H9 (cell line): Measurements from ENCODE around the gene GPR146. TPM values are rescaled to one million over a fixed set of nuclear protein-coding genes. Genes with fewer than 3 reads are reported as not detected.

ENCODE experiments used
- DNase-seq: peaks from one replicate; pipeline ENCODE4 v3.0.0-alpha.2; 2017
- H2AFZ ChIP-seq: one replicate; pipeline ENCODE4 v1.6.1; 2013; ENCODE audit warnings: mild to moderate bottlenecking, low read length, control low read depth, moderate library complexity
- H2AK5ac ChIP-seq: 2 replicates; pipeline ENCODE4 v1.6.1; 2013; ENCODE audit warnings: low read length, control low read depth, mixed read lengths; ENCODE audit not compliant: insufficient read length
- H2BK120ac ChIP-seq: one replicate; pipeline ENCODE4 v1.6.1; 2013; ENCODE audit warnings: low read depth, mild to moderate bottlenecking, low read length, control low read depth, inconsistent platforms; ENCODE audit not compliant: poor library complexity, severe bottlenecking
- H2BK12ac ChIP-seq: 2 replicates; pipeline ENCODE4 v1.6.1; 2013; ENCODE audit warnings: low read length, control low read depth, mixed read lengths, low read depth; ENCODE audit not compliant: insufficient read length
- H2BK15ac ChIP-seq: 2 replicates; pipeline ENCODE4 v1.6.1; 2013; ENCODE audit warnings: low read depth, low read length, control low read depth
- H2BK20ac ChIP-seq: one replicate; pipeline ENCODE4 v1.6.1; 2013; ENCODE audit warnings: low read depth, mild to moderate bottlenecking, low read length, control low read depth, inconsistent platforms; ENCODE audit not compliant: poor library complexity, severe bottlenecking
- H2BK5ac ChIP-seq: 2 replicates; pipeline ENCODE4 v1.6.1; 2013; ENCODE audit warnings: low read length, control low read depth, mixed read lengths; ENCODE audit not compliant: insufficient read length
- H3K14ac ChIP-seq: 2 replicates; pipeline ENCODE4 v1.6.1; 2013; ENCODE audit warnings: low read length, control low read depth; ENCODE audit not compliant: insufficient read depth
- H3K18ac ChIP-seq: 2 replicates; pipeline ENCODE4 v1.6.1; 2013; ENCODE audit warnings: low read depth, mild to moderate bottlenecking, mixed read lengths, low read length, control low read depth; ENCODE audit not compliant: insufficient read length
- H3K23ac ChIP-seq: 2 replicates; pipeline ENCODE4 v1.6.1; 2013; ENCODE audit warnings: low read length, control low read depth, mixed read lengths, low read depth; ENCODE audit not compliant: insufficient read length
- H3K23me2 ChIP-seq: 2 replicates; pipeline ENCODE4 v1.6.1; 2013; ENCODE audit warnings: low read depth, mild to moderate bottlenecking, mixed read lengths, low read length, control low read depth; ENCODE audit not compliant: insufficient read length, poor library complexity, severe bottlenecking
- H3K27ac ChIP-seq: 2 replicates; pipeline ENCODE4 v1.5.1; 2013; ENCODE audit warnings: low read length, control low read depth, mixed read lengths, low read depth; ENCODE audit not compliant: insufficient read length
- H3K27me3 ChIP-seq: 2 replicates; pipeline ENCODE4 v1.6.1; 2013; ENCODE audit warnings: low read length, control low read depth, inconsistent platforms; ENCODE audit not compliant: insufficient read depth
- H3K4ac ChIP-seq: 2 replicates; pipeline ENCODE4 v1.6.1; 2013; ENCODE audit warnings: low read depth, mild to moderate bottlenecking, control low read depth, inconsistent platforms, low read length, moderate library complexity
- H3K4me1 ChIP-seq: 2 replicates; pipeline ENCODE4 v1.6.1; 2013; ENCODE audit warnings: low read length, control low read depth, inconsistent platforms; ENCODE audit not compliant: insufficient read depth
- H3K4me2 ChIP-seq: 2 replicates; pipeline ENCODE4 v1.6.1; 2013; ENCODE audit warnings: low read length, control low read depth, mixed read lengths; ENCODE audit not compliant: insufficient read length, insufficient read depth
- H3K56ac ChIP-seq: 2 replicates; pipeline ENCODE4 v1.6.1; 2013; ENCODE audit warnings: low read depth, mild to moderate bottlenecking, mixed read lengths, low read length, control low read depth; ENCODE audit not compliant: insufficient read length
- H3K79me1 ChIP-seq: 2 replicates; pipeline ENCODE4 v1.6.1; 2013; ENCODE audit warnings: low read depth, mild to moderate bottlenecking, moderate library complexity, low read length, control low read depth, inconsistent platforms; ENCODE audit not compliant: insufficient read depth, poor library complexity, severe bottlenecking
- H3K79me2 ChIP-seq: 2 replicates; pipeline ENCODE4 v1.6.1; 2013; ENCODE audit warnings: low read length, control low read depth, inconsistent platforms; ENCODE audit not compliant: insufficient read depth
- H3K9ac ChIP-seq: 2 replicates; pipeline ENCODE4 v1.6.1; 2013; ENCODE audit warnings: low read length, control low read depth, mixed read lengths; ENCODE audit not compliant: insufficient read length; ENCODE audit errors: extremely low read depth
- H3K9me3 ChIP-seq: one replicate; pipeline ENCODE4 v1.6.1; 2013; ENCODE audit warnings: low read depth, low read length, inconsistent platforms; ENCODE audit not compliant: control insufficient read depth
- H3T11ph ChIP-seq: one replicate; pipeline ENCODE4 v1.6.1; 2013; ENCODE audit warnings: mild to moderate bottlenecking, low read length, control low read depth, inconsistent platforms
- H4K20me1 ChIP-seq: one replicate; pipeline ENCODE4 v1.6.1; 2013; ENCODE audit not compliant: control insufficient read depth, insufficient read length, insufficient read depth
- H4K5ac ChIP-seq: 2 replicates; pipeline ENCODE4 v1.6.1; 2013; ENCODE audit warnings: low read depth, mild to moderate bottlenecking, mixed read lengths, low read length, control low read depth; ENCODE audit not compliant: insufficient read length
- H4K8ac ChIP-seq: replicated peaks from 2 replicates; pipeline ENCODE4 v1.6.1; 2013; ENCODE audit warnings: low read length, control low read depth, mixed read lengths, low read depth; ENCODE audit not compliant: insufficient read length
- H4K91ac ChIP-seq: 2 replicates; pipeline ENCODE4 v1.6.1; 2013; ENCODE audit warnings: low read depth, mild to moderate bottlenecking, moderate library complexity, mixed read lengths, low read length, control low read depth; ENCODE audit not compliant: insufficient read length
- H3K27ac Mint-ChIP-seq, 3 experiments: 2 replicates in 2 of 3; 3 replicates in 1 of 3; pipeline ENCODE4 v1.8.0; 2020 to 2021; ENCODE audit warnings: mixed read lengths in 3 of 3, mild to moderate bottlenecking in 1 of 3, moderate library complexity in 1 of 3
- H3K27me3 Mint-ChIP-seq: 2 replicates; pipeline ENCODE4 v1.8.0; 2021; ENCODE audit warnings: low read depth, mild to moderate bottlenecking, moderate library complexity, mixed read lengths
- H3K36me3 Mint-ChIP-seq, 3 experiments: 2 replicates in 2 of 3; 3 replicates in 1 of 3; pipeline ENCODE4 v1.8.0; 2020 to 2021; ENCODE audit warnings: low read depth in 3 of 3, mixed read lengths in 3 of 3; ENCODE audit not compliant: insufficient read depth in 1 of 3
- H3K4me1 Mint-ChIP-seq, 2 experiments: 2 replicates each; pipeline ENCODE4 v1.8.0; 2020; ENCODE audit warnings: mixed read lengths in 2 of 2
- H3K4me3 Mint-ChIP-seq, 2 experiments: 2 replicates in 1 of 2; 3 replicates in 1 of 2; pipeline ENCODE4 v1.8.0; 2020 to 2021; ENCODE audit warnings: mild to moderate bottlenecking in 2 of 2, mixed read lengths in 2 of 2, moderate library complexity in 1 of 2
- H3K9me3 Mint-ChIP-seq, 2 experiments: 2 replicates in 1 of 2; 3 replicates in 1 of 2; pipeline ENCODE4 v1.8.0; 2020; ENCODE audit warnings: mild to moderate bottlenecking in 2 of 2, mixed read lengths in 2 of 2, moderate library complexity in 1 of 2
- WGBS: extraction: QIAGEN DNeasy Blood & Tissue Kit; methylation state at CpG from one replicate; pipeline ENCODE4 v1.1.7; 2013; ENCODE audit warnings: missing lambda C conversion rate, low lambda C conversion rate, mixed read lengths; ENCODE audit not compliant: insufficient read length; ENCODE audit errors: extremely low coverage; 5-methylcytosine and 5-hydroxymethylcytosine counted together
- total RNA-seq: library from RNA; stranded (reverse); gene quantifications from 2 replicates; pipeline ENCODE4 v1.2.1, GENCODE V29; 2021
- TF ChIP-seq, protein P1 (sequence below): fragments of 200-600 bp; sonication (generic); conservative IDR thresholded peaks from 3 replicates; pipeline ENCODE4 v1.8.0; 2021; ENCODE audit warnings: antibody characterized with exemption, mild to moderate bottlenecking

GPR146 gene
- total RNA-seq, 1 experiment from 2014 or later = 1.4 TPM

DNA sequence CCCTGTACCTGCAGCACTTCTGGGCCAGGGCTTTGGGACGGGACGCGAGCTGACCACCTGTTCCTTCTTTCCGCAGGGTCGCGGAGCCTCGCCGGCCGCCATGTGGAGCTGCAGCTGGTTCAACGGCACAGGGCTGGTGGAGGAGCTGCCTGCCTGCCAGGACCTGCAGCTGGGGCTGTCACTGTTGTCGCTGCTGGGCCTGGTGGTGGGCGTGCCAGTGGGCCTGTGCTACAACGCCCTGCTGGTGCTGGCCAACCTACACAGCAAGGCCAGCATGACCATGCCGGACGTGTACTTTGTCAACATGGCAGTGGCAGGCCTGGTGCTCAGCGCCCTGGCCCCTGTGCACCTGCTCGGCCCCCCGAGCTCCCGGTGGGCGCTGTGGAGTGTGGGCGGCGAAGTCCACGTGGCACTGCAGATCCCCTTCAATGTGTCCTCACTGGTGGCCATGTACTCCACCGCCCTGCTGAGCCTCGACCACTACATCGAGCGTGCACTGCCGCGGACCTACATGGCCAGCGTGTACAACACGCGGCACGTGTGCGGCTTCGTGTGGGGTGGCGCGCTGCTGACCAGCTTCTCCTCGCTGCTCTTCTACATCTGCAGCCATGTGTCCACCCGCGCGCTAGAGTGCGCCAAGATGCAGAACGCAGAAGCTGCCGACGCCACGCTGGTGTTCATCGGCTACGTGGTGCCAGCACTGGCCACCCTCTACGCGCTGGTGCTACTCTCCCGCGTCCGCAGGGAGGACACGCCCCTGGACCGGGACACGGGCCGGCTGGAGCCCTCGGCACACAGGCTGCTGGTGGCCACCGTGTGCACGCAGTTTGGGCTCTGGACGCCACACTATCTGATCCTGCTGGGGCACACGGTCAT is 13.3 kb downstream of the GPR146 start:
- Histone ChIP-seq H2AFZ (no peak overlapping the region), H3K14ac (no peak overlapping the region), H3K56ac (no peak overlapping the region), H3K23me2 (no peaks in the 10 kb centered on the region), H2BK15ac (no peak overlapping the region), H3K79me2 (0 out of 2 replicates have a peak, but pooled peaks cover 1% of the 10 kb centered on the region), H3K4ac (no peak overlapping the region), H4K8ac (no peak overlapping the region), H2AK5ac (no peak overlapping the region), H2BK120ac (no peak overlapping the region), H4K5ac (no peak overlapping the region), H4K91ac (no peak overlapping the region), H3K18ac (no peak overlapping the region), H2BK5ac (no peak overlapping the region), H3K79me1 (no peaks in the 10 kb centered on the region), H3K23ac (no peak overlapping the region), H3K4me1 (peaks cover 6% of the 10 kb centered on the region; the same call in 1 of the 2 replicates), H3T11ph (no peak overlapping the region), H3K27ac (no peak overlapping the region), H3K4me2 (no peak overlapping the region), H3K9ac (no peak overlapping the region), H2BK12ac (no peak overlapping the region), H4K20me1 (no peaks in the 10 kb centered on the region), H2BK20ac (no peak overlapping the region), H3K27me3 (no peaks in the 10 kb centered on the region), H3K9me3 (no peaks in the 10 kb centered on the region)
- no CpG with 5 or more reads among the region's 62 CpGs for WGBS
- H3K4me1 Mint-ChIP-seq = peaks cover 21 to 39% of the 10 kb centered on the region in 2 experiments
- 0 out of 7 replicates have a peak overlapping the region, but pooled peaks of 1 of the 3 experiments have one; percentile 3 for H3K27ac Mint-ChIP-seq
- H3K9me3 Mint-ChIP-seq = no peaks in the 10 kb centered on the region
- DNase-seq = no peak
- peaks cover 0 to 4% (median 2%) of the 10 kb centered on the region in 3 experiments; a peak in 2 of 7 replicates for H3K36me3 Mint-ChIP-seq
- H3K4me3 Mint-ChIP-seq = no peak overlapping the region
- TF ChIP-seq, protein P1, sequence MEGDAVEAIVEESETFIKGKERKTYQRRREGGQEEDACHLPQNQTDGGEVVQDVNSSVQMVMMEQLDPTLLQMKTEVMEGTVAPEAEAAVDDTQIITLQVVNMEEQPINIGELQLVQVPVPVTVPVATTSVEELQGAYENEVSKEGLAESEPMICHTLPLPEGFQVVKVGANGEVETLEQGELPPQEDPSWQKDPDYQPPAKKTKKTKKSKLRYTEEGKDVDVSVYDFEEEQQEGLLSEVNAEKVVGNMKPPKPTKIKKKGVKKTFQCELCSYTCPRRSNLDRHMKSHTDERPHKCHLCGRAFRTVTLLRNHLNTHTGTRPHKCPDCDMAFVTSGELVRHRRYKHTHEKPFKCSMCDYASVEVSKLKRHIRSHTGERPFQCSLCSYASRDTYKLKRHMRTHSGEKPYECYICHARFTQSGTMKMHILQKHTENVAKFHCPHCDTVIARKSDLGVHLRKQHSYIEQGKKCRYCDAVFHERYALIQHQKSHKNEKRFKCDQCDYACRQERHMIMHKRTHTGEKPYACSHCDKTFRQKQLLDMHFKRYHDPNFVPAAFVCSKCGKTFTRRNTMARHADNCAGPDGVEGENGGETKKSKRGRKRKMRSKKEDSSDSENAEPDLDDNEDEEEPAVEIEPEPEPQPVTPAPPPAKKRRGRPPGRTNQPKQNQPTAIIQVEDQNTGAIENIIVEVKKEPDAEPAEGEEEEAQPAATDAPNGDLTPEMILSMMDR = no peak
- H3K27me3 Mint-ChIP-seq = no peaks in the 10 kb centered on the region
